COLO668 (cell line): ENCODE measurements around the gene MLLT6.

Source experiments
- DNase-seq: peaks from one replicate; lab custom pipeline; 2025; ENCODE audit not compliant: unreplicated experiment; lab: John Stamatoyannopoulos, UW

MLLT6 gene

DNA sequence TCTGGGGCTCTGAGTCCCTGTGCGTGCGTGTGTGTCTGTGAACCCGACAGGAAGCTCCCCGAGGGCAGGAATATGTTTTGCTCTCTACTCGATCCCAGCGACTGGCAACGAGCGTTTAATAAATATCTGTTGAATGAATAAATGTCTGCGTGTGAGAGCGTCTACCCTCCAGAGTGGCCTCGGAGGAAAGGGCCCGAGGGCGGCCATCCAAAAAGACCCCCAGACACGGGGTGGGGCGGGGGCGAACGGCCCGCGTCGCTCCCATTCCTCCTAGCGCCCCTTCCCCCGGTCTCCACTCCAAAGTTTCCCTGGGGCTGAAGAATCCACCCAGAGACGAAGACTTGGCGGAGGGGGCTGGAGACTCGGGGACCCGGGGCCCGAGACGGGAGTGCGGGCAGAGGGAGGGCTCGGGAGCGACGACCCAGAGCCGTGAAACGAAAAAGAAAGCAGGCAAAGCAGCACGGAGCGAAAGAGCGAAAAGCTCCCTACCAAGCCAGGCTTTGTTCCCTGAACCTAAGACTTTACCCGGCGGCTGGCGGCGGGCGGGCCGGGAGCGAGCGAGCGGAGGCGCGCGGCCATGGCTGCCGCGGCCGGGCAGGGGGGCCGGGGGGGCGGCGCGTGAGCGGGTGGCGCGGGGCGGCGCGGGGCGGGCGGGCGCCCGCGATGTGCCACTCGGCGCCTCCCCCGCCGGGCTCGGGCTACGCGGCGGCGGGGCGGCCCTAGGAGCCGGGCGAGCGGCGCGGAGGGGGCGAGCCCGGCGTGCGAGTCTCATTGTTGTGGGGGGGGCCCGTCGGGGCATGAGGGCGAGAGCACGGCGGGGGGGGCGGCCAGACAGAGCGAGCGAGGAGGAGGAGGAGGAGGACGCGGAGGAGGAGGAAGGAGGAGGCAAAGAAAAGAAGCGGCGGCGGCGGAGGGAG lies at the start of gene MLLT6:
Gene MLLT6 (plus strand): TSS at position 668 of the 917 bp plus-strand sequence. CDS start 360 bp downstream, outside the sequence.
- DNase-seq: peak; percentile 80

DNA sequence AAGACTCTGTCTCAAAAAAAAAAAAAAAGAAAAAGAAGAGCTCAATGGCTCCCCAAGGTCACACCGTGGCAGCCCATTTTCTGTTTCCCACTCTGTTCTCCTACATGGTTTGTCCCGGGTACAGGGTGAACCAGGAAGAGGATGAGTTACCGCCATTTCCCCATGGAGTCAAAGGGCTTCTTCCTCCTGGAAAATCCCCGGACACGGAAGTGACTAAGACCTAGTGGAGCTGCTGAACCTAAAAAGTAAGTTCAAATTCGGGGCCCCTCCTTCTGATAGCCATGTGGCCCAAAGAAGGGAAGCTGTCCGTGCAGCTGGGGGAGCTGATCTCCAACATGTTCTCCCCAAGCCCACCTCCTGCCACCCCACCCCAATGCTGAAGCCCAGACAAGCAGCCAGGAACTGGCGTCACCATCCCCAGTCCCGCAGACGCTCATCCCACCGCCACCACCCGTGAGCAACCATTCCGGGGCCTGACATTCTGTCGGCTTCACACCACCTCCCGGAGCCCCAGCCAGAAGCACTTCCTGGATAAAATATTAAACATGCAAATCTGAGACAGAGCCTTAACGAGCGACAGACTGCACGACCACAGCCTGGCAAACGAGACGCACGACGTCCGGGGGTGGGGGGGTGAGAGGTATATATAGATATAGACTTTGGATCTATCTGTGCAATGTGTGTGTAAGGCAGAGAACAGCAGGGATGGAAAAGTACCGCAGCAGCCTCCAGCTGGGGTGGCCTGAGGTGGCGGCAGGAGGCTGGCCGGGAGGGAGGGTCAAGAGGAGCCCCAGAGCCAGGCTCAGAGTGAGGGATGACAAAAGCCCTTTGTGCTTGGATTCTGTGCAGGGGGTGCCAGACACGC lies 47.9 kb upstream of the MLLT6 start:
- DNase-seq: peak; percentile 22

GRCh38 chr17:38657824-38658740 lies 47.0 kb upstream of the MLLT6 start:
- no peak for DNase-seq

GRCh38 chr17:38658741-38659345 lies 46.2 kb upstream of the MLLT6 start:
- DNase-seq: no peak

DNA sequence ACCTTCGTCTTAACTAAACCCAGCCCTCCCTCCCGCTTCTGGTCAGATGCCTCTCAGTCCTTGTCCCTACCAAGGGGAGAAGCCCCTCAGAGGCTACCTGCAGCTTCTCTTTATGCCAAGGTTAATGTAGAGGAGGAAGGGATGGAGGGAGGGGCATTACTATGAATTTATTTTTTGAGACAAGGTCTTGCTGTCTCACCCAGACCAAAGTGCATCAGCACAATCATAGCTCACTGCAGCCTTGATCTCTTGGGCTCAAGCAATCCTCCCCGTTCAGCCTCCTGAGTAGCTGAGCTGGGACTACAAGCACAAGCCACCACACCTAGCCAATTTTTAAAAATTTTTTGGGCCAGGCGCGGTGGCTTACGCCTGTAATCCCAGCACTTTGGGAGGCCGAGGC lies 45.7 kb upstream of the MLLT6 start:
- DNase-seq: no peak

DNA sequence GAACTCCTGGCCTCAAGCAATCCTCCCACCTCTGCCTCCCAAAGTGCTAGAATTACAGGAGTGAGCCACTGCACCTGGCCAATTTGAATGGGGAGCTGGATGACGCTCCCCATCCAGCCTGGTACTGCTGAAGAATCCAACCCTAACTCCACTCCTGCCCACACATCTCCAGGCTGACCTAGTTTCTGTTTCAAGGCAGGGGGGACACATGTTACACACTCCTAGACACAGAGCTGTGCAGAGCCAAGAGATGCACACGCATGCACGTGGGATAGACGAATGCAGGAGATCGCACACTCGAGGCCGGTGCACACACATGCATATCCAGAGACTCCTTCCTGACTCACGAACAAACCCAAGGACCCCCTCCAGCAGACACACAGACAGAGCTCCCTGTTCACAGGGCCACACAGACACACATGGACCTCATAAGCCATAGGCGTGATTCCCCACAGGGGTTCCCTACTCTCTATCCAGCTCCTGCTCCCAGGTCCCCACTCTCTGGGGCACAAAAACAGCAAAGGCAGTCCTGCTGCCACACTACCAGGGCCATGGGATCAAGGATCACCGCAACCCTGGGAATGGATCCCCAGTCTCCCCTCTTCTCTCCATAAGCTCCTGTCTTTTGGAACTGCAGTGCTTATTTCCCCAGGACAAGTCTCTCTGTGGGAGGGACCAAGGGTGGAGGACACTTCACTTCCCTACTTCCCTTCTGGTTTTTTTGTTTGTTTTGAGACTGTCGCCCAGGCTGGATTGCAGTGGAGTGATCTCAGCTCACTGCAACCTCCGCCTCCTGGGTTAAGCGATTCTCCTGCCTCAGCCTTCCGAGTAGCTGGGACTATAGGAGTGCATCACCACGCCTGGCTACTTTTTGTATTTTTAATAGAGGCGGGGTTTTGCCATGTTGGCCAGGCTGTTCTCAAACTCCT lies 44.7 kb upstream of the MLLT6 start:
- no peak for DNase-seq

- DNase-seq: peak; percentile 76
Measured at GRCh38 chr17:38663125-38663751, 41.8 kb upstream of the MLLT6 start.

- no peak for DNase-seq
Measured at GRCh38 chr17:38663964-38664644, 41.0 kb upstream of the MLLT6 start.

- peak; percentile 52 for DNase-seq
Measured at GRCh38 chr17:38667099-38667786, 37.8 kb upstream of the MLLT6 start.

DNA sequence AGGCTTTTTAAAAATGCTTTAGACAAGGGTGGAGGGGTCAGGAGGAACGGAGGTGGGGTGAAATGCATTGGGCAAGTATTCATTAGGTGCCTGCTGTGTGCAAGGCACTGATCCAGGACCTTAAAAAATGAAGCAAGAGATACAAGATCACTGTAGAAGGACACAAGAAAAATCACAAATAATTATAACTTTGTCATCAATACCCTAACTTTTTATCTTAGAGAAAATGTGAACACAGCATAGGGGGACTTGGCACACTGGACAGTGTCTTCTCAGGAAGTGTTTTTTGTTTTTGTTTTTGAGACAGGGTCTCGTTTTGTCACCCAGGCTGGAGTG lies 37.3 kb upstream of the MLLT6 start:
- DNase-seq: no peak

- no peak for DNase-seq
Measured at GRCh38 chr17:38669520-38669919, 35.6 kb upstream of the MLLT6 start.

DNA sequence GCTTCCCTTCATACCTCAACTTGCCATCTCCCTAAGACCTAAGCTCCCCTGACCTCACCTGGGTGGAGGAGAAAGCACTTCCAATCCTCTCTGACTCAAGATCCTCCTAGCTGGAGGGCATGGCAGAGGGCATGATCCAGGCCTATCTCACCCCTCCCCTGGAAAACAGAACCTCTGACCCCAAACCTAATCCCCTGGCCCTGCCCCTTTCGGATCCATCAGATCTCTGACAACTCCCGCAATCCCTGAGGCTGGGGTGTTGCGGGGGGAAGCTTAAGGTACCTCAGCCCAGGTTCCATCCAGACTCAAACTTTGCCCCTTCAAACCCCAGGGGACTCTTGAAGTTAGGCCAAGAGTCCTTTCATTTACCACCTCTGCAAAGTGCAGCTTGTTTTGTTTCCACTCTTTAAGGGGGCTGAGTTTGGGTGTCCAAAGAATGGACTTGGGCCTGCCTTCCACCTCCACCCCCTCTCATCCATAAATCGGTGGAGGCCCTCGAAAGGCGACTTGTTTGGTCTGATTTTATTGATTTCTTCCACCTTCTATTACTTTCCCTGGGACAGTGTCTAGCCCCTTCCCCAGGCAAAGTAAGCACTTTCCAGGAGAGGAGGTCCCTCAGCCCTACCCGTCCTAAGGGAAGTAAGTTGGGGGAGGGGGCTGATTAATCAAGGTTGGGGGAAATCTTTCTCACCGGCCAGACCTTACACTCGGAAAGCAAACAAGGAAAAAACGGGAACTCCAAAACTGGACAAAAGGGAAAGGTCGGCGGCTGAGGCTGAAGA lies 32.9 kb upstream of the MLLT6 start:
- DNase-seq: no peak

DNA sequence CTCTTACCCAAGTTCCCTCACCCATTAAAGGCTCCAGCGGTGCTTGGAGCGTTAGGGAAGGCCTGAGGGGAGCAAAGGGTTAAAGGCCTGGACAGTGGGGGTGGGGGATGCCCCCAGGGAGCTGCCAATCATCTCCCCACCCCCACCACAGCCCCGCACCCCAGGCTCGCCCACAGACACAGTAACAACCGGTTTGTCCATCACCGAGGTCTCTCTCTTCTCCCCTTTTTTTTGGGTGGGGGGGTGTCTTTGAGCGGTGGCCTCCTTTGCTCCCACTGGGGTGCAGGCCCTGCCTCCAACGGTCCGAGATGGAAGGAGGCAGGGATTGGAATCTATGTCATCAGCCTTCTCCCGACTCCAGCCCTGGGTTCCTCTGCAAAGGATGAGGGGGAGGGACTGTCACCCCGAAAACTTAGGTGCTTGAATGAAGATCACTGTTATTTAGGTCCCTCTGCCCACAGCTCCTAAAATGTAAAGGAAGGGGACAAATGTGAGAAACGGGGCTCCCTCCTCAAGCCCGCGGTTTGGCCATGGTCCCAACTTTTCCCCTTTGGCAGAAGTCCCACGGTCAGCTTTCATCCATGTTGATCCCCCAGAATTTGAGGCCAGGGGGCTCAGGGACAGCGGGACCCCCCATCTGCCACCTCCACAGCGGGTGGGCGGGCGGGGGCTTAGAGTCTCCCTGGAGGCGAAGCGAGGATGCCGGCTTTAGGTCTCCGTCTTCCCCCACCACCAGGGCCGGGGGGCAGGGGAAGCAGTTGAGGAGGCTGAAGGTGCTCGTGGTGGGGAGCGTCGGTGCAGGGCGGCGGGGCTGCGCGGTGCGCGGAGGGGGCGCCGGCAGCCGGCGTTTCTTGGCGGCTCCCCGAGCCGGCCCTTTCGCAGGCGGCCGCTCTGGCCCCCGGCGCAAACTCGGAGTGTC lies 32.0 kb upstream of the MLLT6 start:
- DNase-seq: no peak

DNA sequence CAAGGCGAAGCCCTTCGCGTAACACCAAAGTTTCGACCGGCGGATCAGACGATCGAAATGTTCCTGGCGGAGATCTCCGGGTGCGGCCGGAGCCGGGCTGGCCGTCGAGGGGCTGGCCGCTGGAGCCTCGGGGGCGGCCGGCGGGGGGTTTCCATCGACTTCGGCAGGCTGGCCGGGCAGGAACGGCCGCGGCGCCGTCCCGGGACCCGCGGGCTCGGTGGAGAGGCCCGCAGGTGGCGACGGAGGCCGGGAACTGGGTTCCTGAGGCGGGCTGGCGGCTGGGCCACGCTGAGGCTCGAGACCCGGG lies 31.4 kb upstream of the MLLT6 start:
- no peak for DNase-seq

- DNase-seq: peak; percentile 24
Measured at GRCh38 chr17:38674014-38674748, 30.9 kb upstream of the MLLT6 start.
